A549 (cell line): ENCODE results near the gene GJA4. TPM values are rescaled to one million over a fixed set of nuclear protein-coding genes. Genes with fewer than 3 reads are reported as not detected.
"Not testable (repeated sequence)": the region's sequence is repeated elsewhere in the genome, so short reads cannot be mapped to it uniquely, and the experiment has no call there.

Source experiments
- ATAC-seq, 2 experiments: fragments of 200-7000 bp in 1 of 2; fragments of >200 bp in 1 of 2; cut with Nextera tagmentation in 1 of 2; cut with Tn5 transposase in 1 of 2; 3 replicates each; pipeline versions ENCODE4 v1.8.0 to v1.9.1; 2018 to 2020; ENCODE audit warnings: mild to moderate bottlenecking in 1 of 2, moderate library complexity in 1 of 2
- CTCF ChIA-PET: fragments of 300-600 bp; sonication (Branson Sonifier 250); formaldehyde crosslinking; extraction: SDS; loops from one replicate; lab custom pipeline; 2021; ENCODE audit warnings: antibody characterized with exemption, inconsistent platforms; lab: Yijun Ruan, JAX
- POLR2A ChIA-PET: fragments of 350-600 bp; formaldehyde crosslinking; extraction: SDS; loops from one replicate; lab custom pipeline; 2021; ENCODE audit warnings: antibody characterized with exemption, inconsistent platforms; lab: Yijun Ruan, JAX
- DNase-seq, 2 experiments: peaks; one replicate each; pipeline versions ENCODE4 v3.0.0 to v3.0.0-alpha.2; 2011 to 2016; ENCODE audit warnings: low read depth in 1 of 2, low spot score in 1 of 2
- FAIRE-seq: peaks from 2 replicates; lab custom pipeline; 2011; peaks lifted over from hg19 to GRCh38; lab: Jason Lieb, UNC
- H3K27ac ChIP-seq, 2 experiments: fragments of >200 bp; sonication (Bioruptor Twin); formaldehyde crosslinking; 3 replicates each; pipeline ENCODE4 v1.5.1; 2016 to 2017
- H3K4me1 ChIP-seq: fragments of >200 bp; sonication (Bioruptor Twin); formaldehyde crosslinking; 3 replicates; pipeline ENCODE4 v1.6.1; 2016
- H3K4me2 ChIP-seq: fragments of >200 bp; sonication (Bioruptor Twin); formaldehyde crosslinking; 3 replicates; pipeline ENCODE4 v1.6.1; 2016
- H3K4me3 ChIP-seq: fragments of >200 bp; sonication (Bioruptor Twin); formaldehyde crosslinking; 3 replicates; pipeline ENCODE4 v1.5.1; 2016
- H3K9me3 ChIP-seq: fragments of >200 bp; sonication (Bioruptor Twin); formaldehyde crosslinking; 3 replicates; pipeline ENCODE4 v1.6.1; 2016
- ATOH8 ChIP-seq: fragments of 250-450 bp; sonication (Bioruptor Pico); IDR thresholded peaks from 2 replicates; pipeline ENCODE4 v1.5.0; 2020; ENCODE audit warnings: low read depth, mild to moderate bottlenecking, moderate library complexity
- BHLHE40 ChIP-seq: IDR thresholded peaks from 2 replicates; pipeline ENCODE4 v1.6.1; 2012; ENCODE audit warnings: low read depth, low read length, inconsistent platforms
- CEBPB ChIP-seq, 2 experiments: fragments of >200 bp in 1 of 2; sonication (Bioruptor Twin) in 1 of 2; formaldehyde crosslinking in 1 of 2; IDR thresholded peaks; 2 replicates each; pipeline ENCODE4 v1.6.1; 2012 to 2016
- CHD4 ChIP-seq: fragments of 200-600 bp; sonication (generic); IDR thresholded peaks from 2 replicates; pipeline ENCODE4 v1.6.1; 2016; ENCODE audit warnings: antibody characterized with exemption, mild to moderate bottlenecking, borderline replicate concordance
- CTCF ChIP-seq: fragments of >200 bp; sonication (Bioruptor Twin); formaldehyde crosslinking; IDR thresholded peaks from 3 replicates; pipeline ENCODE4 v1.5.1; 2016
- E2F6 ChIP-seq: IDR thresholded peaks from 2 replicates; pipeline ENCODE4 v1.6.1; 2012; ENCODE audit warnings: low read depth, borderline replicate concordance
- ELK1 ChIP-seq: fragments of 150-350 bp; IDR thresholded peaks from 2 replicates; pipeline ENCODE4 v1.6.1; 2014; ENCODE audit warnings: low read depth, mild to moderate bottlenecking, low read length
- EP300 ChIP-seq, 2 experiments: fragments of >200 bp; sonication (Bioruptor Twin); formaldehyde crosslinking; IDR thresholded peaks; 2 replicates in 1 of 2; 3 replicates in 1 of 2; pipeline ENCODE4 v1.6.1; 2016 to 2017
- FOSB ChIP-seq: fragments of 250-450 bp; sonication (Bioruptor Pico); IDR thresholded peaks from 2 replicates; pipeline ENCODE4 v1.5.0; 2020; ENCODE audit warnings: mild to moderate bottlenecking, moderate library complexity
- FOSL2 ChIP-seq, 2 experiments: fragments of 450-650 bp in 1 of 2; fragments of >200 bp in 1 of 2; sonication (Bioruptor Twin) in 1 of 2; formaldehyde crosslinking; IDR thresholded peaks; 2 replicates each; pipeline versions ENCODE4 v1.5.0 to v1.6.1; 2016 to 2020; ENCODE audit warnings: mild to moderate bottlenecking in 1 of 2, moderate library complexity in 1 of 2
- GATA3 ChIP-seq: IDR thresholded peaks from 2 replicates; pipeline ENCODE4 v1.6.1; 2012; ENCODE audit warnings: borderline replicate concordance
- HDAC2 ChIP-seq: fragments of 200-600 bp; sonication (generic); IDR thresholded peaks from 2 replicates; pipeline ENCODE4 v1.6.1; 2016
- HES2 ChIP-seq: fragments of >200 bp; sonication (Bioruptor Twin); formaldehyde crosslinking; IDR thresholded peaks from 2 replicates; pipeline ENCODE4 v1.6.1; 2016
- HEYL ChIP-seq: fragments of 250-450 bp; sonication (Bioruptor Pico); IDR thresholded peaks from 2 replicates; pipeline ENCODE4 v1.8.0; 2021; ENCODE audit warnings: mild to moderate bottlenecking, moderate library complexity
- HOXA7 ChIP-seq: fragments of 250-450 bp; sonication (Bioruptor Pico); IDR thresholded peaks from 2 replicates; pipeline ENCODE4 v1.5.0; 2020; ENCODE audit warnings: mild to moderate bottlenecking, moderate library complexity
- HOXB13 ChIP-seq: fragments of 250-450 bp; sonication (Bioruptor Pico); IDR thresholded peaks from 2 replicates; pipeline ENCODE4 v1.5.0; 2020; ENCODE audit warnings: low read depth, mild to moderate bottlenecking, moderate library complexity
- JUNB ChIP-seq: fragments of >200 bp; sonication (Bioruptor Twin); formaldehyde crosslinking; IDR thresholded peaks from 2 replicates; pipeline ENCODE4 v1.6.1; 2016
- KDM1A ChIP-seq: fragments of 200-600 bp; sonication (generic); IDR thresholded peaks from 2 replicates; pipeline ENCODE4 v1.6.1; 2016; ENCODE audit warnings: low read depth, mild to moderate bottlenecking
- MAX ChIP-seq: IDR thresholded peaks from 2 replicates; pipeline ENCODE4 v1.6.1; 2012
- MAZ ChIP-seq: fragments of 150-350 bp; IDR thresholded peaks from 2 replicates; pipeline ENCODE4 v1.6.1; 2014; ENCODE audit warnings: antibody characterized with exemption, low read depth, low read length, borderline replicate concordance
- NR3C1 ChIP-seq: fragments of >200 bp; sonication (Bioruptor Twin); formaldehyde crosslinking; IDR thresholded peaks from 3 replicates; pipeline ENCODE4 v1.6.1; 2017
- POLR2AphosphoS2 ChIP-seq: conservative IDR thresholded peaks from 2 replicates; pipeline ENCODE4 v1.6.1; 2012; ENCODE audit warnings: low read length, improper control_type of control experiment, inconsistent platforms
- RAD21 ChIP-seq, 2 experiments: fragments of >200 bp in 1 of 2; sonication (Bioruptor Twin) in 1 of 2; formaldehyde crosslinking in 1 of 2; IDR thresholded peaks in 1 of 2; conservative IDR thresholded peaks in 1 of 2; 2 replicates in 1 of 2; 3 replicates in 1 of 2; pipeline ENCODE4 v1.6.1; 2012 to 2018; ENCODE audit warnings: inconsistent platforms in 1 of 2
- RFX5 ChIP-seq: fragments of 450-650 bp; IDR thresholded peaks from 2 replicates; pipeline ENCODE4 v1.7.1; 2014; ENCODE audit warnings: antibody characterized with exemption, mild to moderate bottlenecking, moderate library complexity
- RNF2 ChIP-seq: fragments of 200-600 bp; sonication (generic); IDR thresholded peaks from 2 replicates; pipeline ENCODE4 v1.6.1; 2016; ENCODE audit warnings: low read depth, mild to moderate bottlenecking, antibody characterized with exemption, moderate library complexity, borderline replicate concordance
- TFCP2L1 ChIP-seq: fragments of 250-450 bp; sonication (Bioruptor Pico); IDR thresholded peaks from 2 replicates; pipeline ENCODE4 v1.5.0; 2021; ENCODE audit warnings: mild to moderate bottlenecking
- TP53 ChIP-seq: fragments of 250-450 bp; sonication (Bioruptor Pico); IDR thresholded peaks from 2 replicates; pipeline ENCODE4 v1.5.0; 2021; ENCODE audit warnings: mild to moderate bottlenecking, moderate library complexity
- ZC3H11A ChIP-seq: fragments of 450-650 bp; IDR thresholded peaks from 2 replicates; pipeline ENCODE4 v1.6.1; 2014; ENCODE audit warnings: antibody characterized with exemption, mild to moderate bottlenecking
- ZNF302 ChIP-seq: fragments of 250-450 bp; sonication (Bioruptor Pico); IDR thresholded peaks from 2 replicates; pipeline ENCODE4 v1.9.0; 2021; ENCODE audit warnings: inconsistent platforms, mild to moderate bottlenecking, moderate library complexity
- ZSCAN20 ChIP-seq: fragments of 250-450 bp; sonication (Bioruptor Pico); IDR thresholded peaks from 2 replicates; pipeline ENCODE4 v1.8.0; 2022; ENCODE audit warnings: mild to moderate bottlenecking, moderate library complexity
- WGBS: methylation state at CpG from one replicate; pipeline ENCODE4 v1.1.6; 2017; ENCODE audit errors: missing lambda C conversion rate; 5-methylcytosine and 5-hydroxymethylcytosine counted together
- polyA plus RNA-seq, 4 experiments: library from polyadenylated mRNA; depleted of rRNA in 3 of 4; stranded (reverse); fragments of >200 nt; fragmentation: RNase III in 1 of 4; extraction: RNeasy Plus Mini Kit Qiagen cat#74134 plus additional on column Dnase treatment in 1 of 4; gene quantifications; 2 replicates in 3 of 4; 3 replicates in 1 of 4; pipeline ENCODE4 v1.2.3, GENCODE V29; 2011 to 2017

GJA4 gene
- polyA plus RNA-seq, 2 of the 4 experiments (the other 2 are of a cell fraction), result not detected

- no peak overlapping the region for H3K4me2 ChIP-seq
- no peak for FAIRE-seq
Measured at GRCh38 chr1:34806396-34806795, 13.6 kb downstream of the GJA4 start.

GRCh38 chr1:34808051-34808810 is 15.4 kb downstream of the GJA4 start:
- FAIRE-seq (no peak), ATAC-seq (no peak), DNase-seq (no peak)
- ChIA-PET CTCF (interaction anchor here (2.5 to 3.3 kb wide), 2 partner anchors 45 to 58 kb away, joined by 6 to 14 read pairs; no protein-coding TSS in a partner anchor), POLR2A (no interaction called here)
- H3K27ac ChIP-seq, result no peak overlapping the region
- no peak for TF ChIP-seq KDM1A
- no peak for TF ChIP-seq HES2
- TF ChIP-seq GATA3, result no peak
- TF ChIP-seq CTCF, result no peak
- no peak for TF ChIP-seq POLR2AphosphoS2
- no peak for TF ChIP-seq RAD21 (conservative IDR thresholded peaks at IDR 0.05 in 1 of 2, IDR thresholded peaks at IDR 0.05 in 1 of 2)
- no peak for TF ChIP-seq TFCP2L1 (CRISPR knock-in tag)
- no peak for TF ChIP-seq NR3C1
- no peak for TF ChIP-seq HOXB13 (CRISPR knock-in tag)
- no peak for TF ChIP-seq EP300 (IDR thresholded peaks at IDR 0.05)
- TF ChIP-seq RFX5, result no peak
- no peak for TF ChIP-seq CHD4
- TF ChIP-seq HDAC2, result no peak
- no peak for TF ChIP-seq FOSL2 (IDR thresholded peaks at IDR 0.05)
- TF ChIP-seq FOSL2 (CRISPR knock-in tag; IDR thresholded peaks at IDR 0.05), result no peak
- TF ChIP-seq TP53 (CRISPR knock-in tag), result no peak
- TF ChIP-seq ATOH8 (CRISPR knock-in tag), result no peak
- TF ChIP-seq FOSB (CRISPR knock-in tag), result no peak
- no peak for TF ChIP-seq HOXA7 (CRISPR knock-in tag)
- TF ChIP-seq MAX, result no peak
- H3K4me1 ChIP-seq, result peaks cover 4% of the 10 kb centered on the region; the same call in 1 of the 3 replicates
- H3K9me3 ChIP-seq, result no peaks in the 10 kb centered on the region
- WGBS, result 61% methylated on average over 5 of the region's 9 CpGs
- H3K4me3 ChIP-seq, result no peak overlapping the region
- no peak overlapping the region for H3K4me2 ChIP-seq

More at GRCh38 chr1:34806396-34806795, 13.6 kb downstream of the GJA4 start:
- no peak for DNase-seq
- WGBS, result 28% methylated on average over 3 of the region's 3 CpGs
- POLR2A ChIA-PET, result no interaction called here
- TF ChIP-seq ZC3H11A (no peak), MAZ (no peak), ZSCAN20 (CRISPR knock-in tag) (no peak), RFX5 (no peak), ELK1 (no peak), FOSB (CRISPR knock-in tag) (no peak), CEBPB (IDR thresholded peaks at IDR 0.05) (no peak), RAD21 (conservative IDR thresholded peaks at IDR 0.05 in 1 of 2, IDR thresholded peaks at IDR 0.05 in 1 of 2) (no peak), HES2 (no peak), E2F6 (no peak), POLR2AphosphoS2 (no peak), RNF2 (no peak), ZNF302 (CRISPR knock-in tag) (no peak), HEYL (CRISPR knock-in tag) (no peak), BHLHE40 (no peak), TFCP2L1 (CRISPR knock-in tag) (no peak), JUNB (no peak)
- Histone ChIP-seq H3K9me3 (no peaks in the 10 kb centered on the region), H3K4me3 (no peak overlapping the region), H3K4me1 (peaks cover 4% of the 10 kb centered on the region; the same call in 1 of the 3 replicates), H3K27ac (no peak overlapping the region)
- no peak for ATAC-seq
- CTCF ChIA-PET, result interaction anchor here (3.3 kb wide), 1 partner anchor 46 kb away, joined by 14 read pairs; no protein-coding TSS in a partner anchor

GRCh38 chr1:34810781-34811180 is 18.0 kb downstream of the GJA4 start:
- 45% methylated on average over 3 of the region's 3 CpGs for WGBS
- DNase-seq, H3K27ac ChIP-seq, H3K9me3 ChIP-seq, H3K4me2 ChIP-seq, FAIRE-seq, H3K4me1 ChIP-seq, POLR2A ChIA-PET, ATAC-seq, H3K4me3 ChIP-seq: not testable (repeated sequence)
- CTCF ChIA-PET, result interaction anchor here (2.5 kb wide), 1 partner anchor 55 kb away, joined by 6 read pairs; no protein-coding TSS in a partner anchor
